Measurements from ENCODE around the gene MPC2. TPM values are rescaled to one million over a fixed set of nuclear protein-coding genes. Genes with fewer than 3 reads are reported as not detected.

MPC2 gene
- total RNA-seq, 2 donors from 2014 or later = 19.4 to 21.5 TPM

GRCh38 chr1:167922023-167922422, 14.8 kb downstream of the MPC2 start:
- no peaks in the 10 kb centered on the region for H3K9me3 ChIP-seq
- intact Hi-C loops (cut with DNase I) = no loop called here
- no peak for TF ChIP-seq CTCF (IDR thresholded peaks at IDR 0.05)
- TF ChIP-seq POLR2A (IDR thresholded peaks at IDR 0.05) = no peak
- no peaks in the 10 kb centered on the region for H3K36me3 ChIP-seq (replicated peaks in 1 of 2; ENCODE audit: insufficient read depth in 1 of 2, low read depth in 2 of 2)
- no peak for ATAC-seq
- H3K4me3 ChIP-seq = no peak overlapping the region
- H3K27ac ChIP-seq = no peak overlapping the region
- H3K4me1 ChIP-seq = peaks cover 40% of the 10 kb centered on the region
- DNase-seq = no peak
- no peaks in the 10 kb centered on the region for H3K27me3 ChIP-seq

- Histone ChIP-seq H3K4me1 (peaks cover 28% of the 10 kb centered on the region), H3K4me3 (no peak overlapping the region), H3K9me3 (no peaks in the 10 kb centered on the region), H3K27me3 (no peaks in the 10 kb centered on the region), H3K36me3 (replicated peaks in 1 of 2; ENCODE audit: insufficient read depth in 1 of 2, low read depth in 2 of 2) (no peaks in the 10 kb centered on the region), H3K27ac (peak overlapping the region in 3 of 4 donors; percentile 14 to 58 (median 28))
- 63 to 68% methylated on average over 6 of the region's 6 CpGs for WGBS, 2 donors
- intact Hi-C loops (cut with DNase I) = no loop called here
- no peak for ATAC-seq
- no peak for TF ChIP-seq POLR2A (IDR thresholded peaks at IDR 0.05)
- DNase-seq = no peak
Measured at GRCh38 chr1:167916766-167917511, 19.9 kb downstream of the MPC2 start.

GRCh38 chr1:167915569-167915968, 21.3 kb downstream of the MPC2 start:
- intact Hi-C loops (cut with DNase I) = no loop called here
- Histone ChIP-seq H3K27me3 (no peaks in the 10 kb centered on the region), H3K36me3 (replicated peaks in 1 of 2; ENCODE audit: insufficient read depth in 1 of 2, low read depth in 2 of 2) (no peaks in the 10 kb centered on the region), H3K4me1 (peaks cover 36% of the 10 kb centered on the region), H3K4me3 (no peak overlapping the region), H3K27ac (peak overlapping the region in 3 of 4 donors; percentile 31 to 58 (median 33)), H3K9me3 (no peaks in the 10 kb centered on the region)
- WGBS, 2 donors = 60 to 72% methylated on average over 8 of the region's 8 CpGs
- ATAC-seq = peak; percentile 35
- DNase-seq = no peak
- TF ChIP-seq POLR2A (IDR thresholded peaks at IDR 0.05) (no peak), CTCF (IDR thresholded peaks at IDR 0.05) (no peak)

- H3K27me3 ChIP-seq = no peaks in the 10 kb centered on the region
- peak within 1 kb of the TSS in 1 of 4 donors; percentile 58 for H3K27ac ChIP-seq
- H3K4me3 ChIP-seq = no peak within 1 kb of the TSS
- DNase-seq (no peak), ATAC-seq (no peak)
- intact Hi-C loops (cut with DNase I) = no loop called here
- 93 to 96% methylated on average over 9 of the region's 9 CpGs for WGBS, 2 donors
- H3K4me1 ChIP-seq = peaks cover 27% of the 10 kb centered on the region
- H3K36me3 ChIP-seq (replicated peaks in 1 of 2; ENCODE audit: insufficient read depth in 1 of 2, low read depth in 2 of 2) = no peaks in the 10 kb centered on the region
- no peaks in the 10 kb centered on the region for H3K9me3 ChIP-seq
- no peak for TF ChIP-seq CTCF (IDR thresholded peaks at IDR 0.05)
- no peak for TF ChIP-seq POLR2A (IDR thresholded peaks at IDR 0.05)
Measured at GRCh38 chr1:167913895-167914496, 22.9 kb downstream of the MPC2 start, which contains the start of gene ADCY10. Gene ADCY10, minus strand, starts transcription at chr1:167914134. Its CDS starts 8,994 bp downstream, at chr1:167905140.

- H3K36me3 ChIP-seq (replicated peaks in 1 of 2; ENCODE audit: insufficient read depth in 1 of 2, low read depth in 2 of 2) = no peaks in the 10 kb centered on the region
- no peaks in the 10 kb centered on the region for H3K9me3 ChIP-seq
- peaks cover 25% of the 10 kb centered on the region for H3K4me1 ChIP-seq
- H3K27me3 ChIP-seq = no peaks in the 10 kb centered on the region
- WGBS, 2 donors = 73 to 77% methylated on average over 7 of the region's 7 CpGs
- TF ChIP-seq CTCF (IDR thresholded peaks at IDR 0.05) (no peak), POLR2A (IDR thresholded peaks at IDR 0.05) (no peak)
- ATAC-seq = no peak
- peak overlapping the region in 1 of 4 donors; percentile 3 for H3K27ac ChIP-seq
- intact Hi-C loops (cut with DNase I) = no loop called here
- H3K4me3 ChIP-seq = no peak overlapping the region
- DNase-seq = no peak
Measured at GRCh38 chr1:167912294-167912693, 24.6 kb downstream of the MPC2 start.

All from body of pancreas (tissue), 4 donors.